Muscle of leg (tissue), 11 donors: ENCODE measurements around the gene C2orf80. TPM values are rescaled to one million over a fixed set of nuclear protein-coding genes. Genes with fewer than 3 reads are reported as not detected.
"Not testable (repeated sequence)": the region's sequence is repeated elsewhere in the genome, so short reads cannot be mapped to it uniquely, and the experiment has no call there.

Experiments
- DNase-seq: peaks from one replicate; pipeline ENCODE4 v3.0.0; 2013
- H3K27ac ChIP-seq: one replicate; pipeline ENCODE4 v1.5.1; 2013; ENCODE audit warnings: mild to moderate bottlenecking, low read length, control low read depth
- H3K27me3 ChIP-seq: one replicate; pipeline ENCODE4 v1.6.1; 2013; ENCODE audit warnings: low read length; ENCODE audit not compliant: control insufficient read depth, insufficient read depth
- H3K36me3 ChIP-seq: one replicate; pipeline ENCODE4 v1.6.1; 2013; ENCODE audit warnings: low read length; ENCODE audit not compliant: control insufficient read depth, insufficient read depth
- H3K4me1 ChIP-seq: one replicate; pipeline ENCODE4 v1.6.1; 2013; ENCODE audit warnings: low read length; ENCODE audit not compliant: control insufficient read depth, insufficient read depth
- H3K4me3 ChIP-seq: one replicate; pipeline ENCODE4 v1.5.1; 2013; ENCODE audit warnings: low read length, control low read depth
- H3K9me3 ChIP-seq: replicated peaks from 2 replicates; pipeline ENCODE4 v1.6.1; 2013; ENCODE audit warnings: low read depth, low read length; ENCODE audit not compliant: control insufficient read depth
- WGBS: methylation state at CpG from one replicate; pipeline ENCODE4 v1.1.5; 2013; ENCODE audit warnings: missing lambda C conversion rate; ENCODE audit not compliant: insufficient coverage; 5-methylcytosine and 5-hydroxymethylcytosine counted together
- polyA plus RNA-seq, 8 donors: library from polyadenylated mRNA; unstranded; fragments of 120-200 nt; gene quantifications; one replicate each; pipeline versions ENCODE4 v1.2.1 to v1.2.3, GENCODE V29; 2013; ENCODE audit warnings: inconsistent platforms in 1 of 8, low replicate concordance in 1 of 8; ENCODE audit not compliant: insufficient read length in 8 of 8, insufficient read depth in 1 of 8
- total RNA-seq: library from RNA; stranded (reverse); fragments of 120-200 nt; gene quantifications from one replicate; pipeline ENCODE4 v1.2.4, GENCODE V29; 2013

The C2orf80 gene
- total and polyA plus RNA-seq, 9 donors = not detected

DNA sequence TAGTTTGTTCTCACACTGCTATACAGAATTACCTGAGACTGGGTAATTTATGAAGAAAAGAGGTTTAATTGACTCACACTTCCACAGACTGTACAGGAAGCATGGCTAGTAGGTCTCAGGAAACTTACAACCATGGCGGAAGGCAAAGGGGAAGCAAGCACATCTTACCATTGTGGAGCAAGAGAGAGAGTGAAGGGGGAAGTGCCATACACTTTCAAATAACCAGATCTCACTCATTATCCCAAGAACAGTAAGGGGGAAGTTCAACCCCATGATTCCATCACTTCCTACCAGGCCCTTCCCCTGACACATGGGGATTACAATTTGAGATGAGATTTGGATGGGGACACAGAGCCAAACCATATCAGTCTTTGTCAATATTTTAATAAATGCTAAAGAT, 38.9 kb downstream of the C2orf80 start:
- DNase-seq = no peak
- Histone ChIP-seq H3K27ac (no peak overlapping the region), H3K36me3 (no peaks in the 10 kb centered on the region), H3K27me3 (peaks cover 4% of the 10 kb centered on the region), H3K4me1 (no peaks in the 10 kb centered on the region), H3K9me3 (no peaks in the 10 kb centered on the region), H3K4me3 (no peak overlapping the region)
- WGBS = no CpG with 5 or more reads among the region's 1 CpG

DNA sequence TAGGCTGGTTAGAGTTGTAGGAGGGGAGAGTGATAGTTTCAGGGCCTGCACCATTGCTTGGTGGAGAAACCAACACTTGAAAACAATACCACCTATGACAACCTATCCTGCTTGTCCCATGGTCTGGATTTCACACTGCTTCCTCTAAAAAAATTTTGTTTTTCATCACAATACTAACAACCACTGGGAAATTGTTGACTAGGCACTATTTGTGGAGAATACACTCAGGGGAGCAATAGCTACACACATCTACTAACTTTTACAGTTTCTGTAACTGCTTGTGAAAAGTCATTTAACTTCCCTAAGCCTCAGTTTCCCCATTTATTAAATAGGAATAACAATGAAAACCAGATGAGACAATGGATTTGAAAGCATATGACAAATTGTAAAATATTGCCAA, 39.7 kb downstream of the C2orf80 start:
- Histone ChIP-seq H3K36me3 (no peaks in the 10 kb centered on the region), H3K27me3 (peaks cover 4% of the 10 kb centered on the region), H3K9me3 (no peaks in the 10 kb centered on the region), H3K4me1 (no peaks in the 10 kb centered on the region), H3K27ac (no peak overlapping the region), H3K4me3 (no peak overlapping the region)
- DNase-seq = no peak

DNA sequence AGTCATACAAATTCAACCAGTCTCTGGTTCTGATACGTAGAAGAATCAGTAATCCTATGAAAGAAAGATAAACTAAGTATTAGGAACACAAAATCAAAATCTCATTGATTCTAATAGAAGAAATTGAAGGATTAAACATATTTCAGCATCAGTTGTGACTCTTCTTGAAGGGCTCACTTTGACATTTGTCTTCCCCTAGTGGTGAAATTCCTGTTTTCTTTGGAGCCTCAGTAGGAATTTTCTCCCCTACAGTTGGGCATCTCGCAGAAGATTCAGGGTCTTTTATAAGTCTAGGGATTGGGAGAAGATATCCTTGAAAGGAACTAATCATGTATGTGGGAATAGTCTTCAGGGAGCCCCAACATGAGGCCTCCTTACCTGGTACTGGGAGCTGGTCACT, 41.0 kb downstream of the C2orf80 start:
- Histone ChIP-seq H3K36me3 (no peaks in the 10 kb centered on the region), H3K27ac (no peak overlapping the region), H3K4me1 (no peaks in the 10 kb centered on the region), H3K4me3 (no peak overlapping the region), H3K27me3 (peaks cover 4% of the 10 kb centered on the region), H3K9me3 (no peaks in the 10 kb centered on the region)
- no CpG with 5 or more reads among the region's 2 CpGs for WGBS
- DNase-seq = no peak

DNA sequence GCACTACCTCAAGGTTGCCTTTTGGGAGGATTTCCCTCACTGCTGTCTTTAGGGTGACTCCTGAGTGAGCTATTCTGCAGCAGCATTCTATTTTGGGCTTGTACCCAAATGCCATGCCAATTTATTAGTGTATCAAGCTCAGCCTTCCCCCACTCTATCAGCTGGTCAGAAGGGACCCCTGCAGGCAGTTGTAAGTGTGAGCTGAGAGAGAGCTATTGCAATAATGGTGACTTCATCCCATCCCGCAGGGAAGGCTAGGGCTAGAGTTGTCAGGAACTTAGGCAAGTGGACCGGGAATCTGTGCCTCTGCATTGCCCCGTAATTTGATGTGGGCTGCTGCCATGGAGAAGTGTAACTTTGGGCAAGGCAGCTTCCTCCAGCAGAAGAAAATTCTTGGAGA, 42.1 kb downstream of the C2orf80 start:
- Histone ChIP-seq H3K27me3 (peaks cover 4% of the 10 kb centered on the region), H3K9me3 (no peaks in the 10 kb centered on the region), H3K4me3 (no peak overlapping the region), H3K27ac (no peak overlapping the region), H3K4me1 (peaks cover under 1% of the 10 kb centered on the region), H3K36me3 (no peaks in the 10 kb centered on the region)
- WGBS = 56% methylated on average over 3 of the region's 3 CpGs
- DNase-seq = no peak

DNA sequence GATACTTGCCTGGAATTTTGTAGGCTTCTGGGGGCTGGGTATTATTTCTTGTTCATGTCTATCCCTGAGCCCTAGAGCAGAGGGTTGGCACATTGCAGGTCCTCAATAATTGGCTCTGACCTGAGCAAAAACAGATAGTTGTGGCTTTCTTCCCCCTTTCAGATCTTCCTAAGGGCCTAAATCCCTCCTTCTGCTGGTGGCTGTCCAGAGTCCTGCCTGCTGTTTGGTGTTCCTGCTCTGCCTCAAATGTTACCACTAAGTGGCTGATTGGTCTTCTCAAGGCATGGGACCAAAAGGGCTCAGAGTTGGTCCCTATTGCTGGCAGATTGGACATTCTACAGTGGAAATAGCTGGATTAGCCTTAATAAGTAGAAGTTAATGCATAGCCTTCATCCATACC, 42.8 kb downstream of the C2orf80 start:
- H3K27me3 ChIP-seq = peaks cover 4% of the 10 kb centered on the region
- no peak overlapping the region for H3K27ac ChIP-seq
- no peaks in the 10 kb centered on the region for H3K9me3 ChIP-seq
- H3K4me1 ChIP-seq = peaks cover 6% of the 10 kb centered on the region
- no peak for DNase-seq
- H3K4me3 ChIP-seq = no peak overlapping the region
- no peaks in the 10 kb centered on the region for H3K36me3 ChIP-seq

DNA sequence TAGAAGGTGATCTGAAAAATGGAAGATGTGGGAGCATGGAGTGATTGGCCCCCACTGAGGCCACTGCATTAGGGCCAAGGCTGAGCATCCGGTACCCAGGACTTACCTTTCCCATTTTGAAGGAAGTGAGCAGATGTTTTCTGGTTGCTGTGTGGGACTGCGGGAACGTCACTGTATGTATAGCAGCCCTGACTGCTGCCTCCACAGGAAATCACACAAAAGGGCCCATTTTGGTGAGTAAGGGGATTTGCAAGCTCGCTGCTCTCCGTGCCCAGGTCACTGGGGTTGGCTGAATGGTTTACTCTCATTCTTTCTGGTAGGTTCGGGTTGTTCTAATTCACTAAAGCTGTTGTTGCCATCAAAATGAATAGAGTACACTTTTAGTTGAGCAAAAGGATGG, 43.8 kb downstream of the C2orf80 start, which contains the start of gene CRYGB:
Gene CRYGB, minus strand, starts transcription at position 153 of the 400 bp plus-strand sequence. Its CDS starts 38 bp downstream, at position 115.
- Histone ChIP-seq H3K27me3 (peaks cover 4% of the 10 kb centered on the region), H3K9me3 (no peaks in the 10 kb centered on the region), H3K36me3 (no peaks in the 10 kb centered on the region), H3K4me3 (no peak within 1 kb of the TSS), H3K4me1 (peaks cover 6% of the 10 kb centered on the region), H3K27ac (no peak within 1 kb of the TSS)
- DNase-seq = no peak
- WGBS = 50% methylated on average over 2 of the region's 6 CpGs

DNA sequence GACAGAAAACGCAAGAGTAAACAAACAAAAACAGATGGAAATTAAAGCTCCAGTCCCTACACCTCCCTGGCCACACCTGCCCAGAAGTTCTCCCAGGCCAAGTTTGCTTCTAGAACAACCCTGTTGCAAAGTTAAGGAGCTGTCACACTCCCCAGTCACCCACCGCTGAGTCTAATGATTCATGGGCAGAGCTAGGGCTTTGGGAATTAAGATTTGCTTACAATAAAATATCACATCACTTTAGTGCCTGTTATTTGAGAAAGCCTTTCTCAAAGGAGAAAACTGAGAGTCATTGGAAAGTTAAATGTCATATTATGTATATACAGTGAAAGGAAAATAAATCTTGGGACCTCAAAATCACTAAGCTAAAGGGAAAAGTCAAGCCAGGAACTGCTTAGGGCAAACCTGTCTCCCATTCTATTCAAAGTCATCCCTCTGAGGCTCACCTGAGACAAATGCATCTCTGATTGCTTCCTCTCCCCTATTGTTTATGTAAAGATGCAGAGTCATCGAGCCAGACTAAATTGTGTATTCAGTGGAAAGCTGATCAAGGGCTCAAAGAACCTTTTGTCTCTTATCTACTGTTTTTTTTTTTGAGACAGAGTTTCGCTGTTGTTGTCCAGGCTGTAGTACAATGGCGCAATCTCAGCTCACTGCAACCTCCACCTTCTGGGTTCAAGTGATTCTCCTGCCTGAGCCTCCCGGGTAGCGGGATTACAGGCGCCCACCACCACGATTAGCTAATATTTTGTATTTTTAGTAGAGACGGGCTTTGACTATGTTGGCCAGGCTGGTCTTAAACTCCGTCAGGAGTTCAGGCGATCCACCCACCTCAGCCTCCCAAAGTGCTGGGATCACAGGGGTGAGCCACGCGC, 46.7 kb downstream of the C2orf80 start:
- H3K4me1 ChIP-seq = peaks cover 6% of the 10 kb centered on the region
- H3K27ac ChIP-seq = no peak overlapping the region
- 80% methylated on average over 2 of the region's 14 CpGs for WGBS
- no peak for DNase-seq
- no peaks in the 10 kb centered on the region for H3K36me3 ChIP-seq
- no peak overlapping the region for H3K4me3 ChIP-seq
- no peaks in the 10 kb centered on the region for H3K9me3 ChIP-seq
- H3K27me3 ChIP-seq = peaks cover 4% of the 10 kb centered on the region

DNA sequence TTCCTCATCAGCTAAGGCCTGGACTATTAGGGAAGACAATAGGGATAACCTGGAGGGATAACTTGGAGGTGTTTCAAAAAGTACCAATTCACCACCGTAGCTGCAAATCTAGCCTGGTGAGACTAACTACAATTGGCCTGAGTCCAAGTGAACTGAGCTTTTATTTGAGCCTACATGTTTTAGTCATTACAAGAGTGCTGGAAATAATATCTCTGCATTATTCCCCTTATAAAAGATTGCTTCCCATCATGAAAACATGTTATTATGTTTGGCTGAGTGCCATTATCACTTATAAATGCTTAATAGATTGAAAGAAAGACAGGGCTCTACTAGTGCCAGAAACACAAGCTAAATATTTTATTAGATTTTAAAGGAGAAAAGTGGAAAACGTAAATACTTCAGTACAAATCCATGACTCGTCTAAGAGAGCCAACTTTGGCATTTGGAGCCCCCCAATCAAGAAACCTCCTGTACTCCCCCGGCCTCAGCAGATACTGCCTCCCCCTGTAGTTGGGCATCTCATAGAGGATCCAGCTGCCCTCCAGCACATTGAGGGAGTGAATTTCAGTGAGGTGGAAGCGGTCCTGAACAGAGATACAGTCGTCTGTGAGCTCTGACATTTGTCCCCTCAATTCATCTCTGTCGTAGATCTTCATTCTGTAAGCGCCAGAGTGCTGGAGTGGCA, 47.4 kb downstream of the C2orf80 start:
- DNase-seq = peak; percentile 64
- H3K4me1 ChIP-seq = peaks cover 6% of the 10 kb centered on the region
- no peak overlapping the region for H3K27ac ChIP-seq
- no peaks in the 10 kb centered on the region for H3K36me3 ChIP-seq
- H3K9me3 ChIP-seq = no peaks in the 10 kb centered on the region
- no peak overlapping the region for H3K4me3 ChIP-seq
- WGBS = no CpG with 5 or more reads among the region's 8 CpGs
- peaks cover 3% of the 10 kb centered on the region for H3K27me3 ChIP-seq

DNA sequence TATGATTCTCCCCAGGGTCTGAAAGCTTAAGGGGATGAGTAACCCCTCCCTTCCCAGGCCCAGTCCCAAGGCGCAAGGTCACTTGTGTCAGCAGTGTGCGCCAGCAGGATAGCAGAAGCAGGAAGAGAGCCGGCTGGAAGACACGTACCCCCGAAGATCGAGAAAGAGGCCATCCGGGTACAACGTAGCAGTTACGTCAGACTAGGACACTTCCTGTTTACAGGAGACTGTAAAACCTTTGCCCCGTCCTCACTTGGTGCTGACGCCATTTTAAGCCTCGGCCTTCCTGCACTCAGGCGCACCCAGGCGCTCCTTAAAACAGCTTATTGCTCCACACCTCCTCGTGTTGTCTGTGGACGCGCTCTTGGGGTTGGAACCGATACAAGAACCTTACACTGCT, 50.4 kb downstream of the C2orf80 start:
- no peak overlapping the region for H3K27ac ChIP-seq
- no peak overlapping the region for H3K4me3 ChIP-seq
- no peaks in the 10 kb centered on the region for H3K9me3 ChIP-seq
- no peak for DNase-seq
- WGBS = 84% methylated on average over 18 of the region's 18 CpGs
- H3K36me3 ChIP-seq = no peaks in the 10 kb centered on the region
- H3K4me1 ChIP-seq = peaks cover 6% of the 10 kb centered on the region
- H3K27me3 ChIP-seq = no peaks in the 10 kb centered on the region

DNA sequence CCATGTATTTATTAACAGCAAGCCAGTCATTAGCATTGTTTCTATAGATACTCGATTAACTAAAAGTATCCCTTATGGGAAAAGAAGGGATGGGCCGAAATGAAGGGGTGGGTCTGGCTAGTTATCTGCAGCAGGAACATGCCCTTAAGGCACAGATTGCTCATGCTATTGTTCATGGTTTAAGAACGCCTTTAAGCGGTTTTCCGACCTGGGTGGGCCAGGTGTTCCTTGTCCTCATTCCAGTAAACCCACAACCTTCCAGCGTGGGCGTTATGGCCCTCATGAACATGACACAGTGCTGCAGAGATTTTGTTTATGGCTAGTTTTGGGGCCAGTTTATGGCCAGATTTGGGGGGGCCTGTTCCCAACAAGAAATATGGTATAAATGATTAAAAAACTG, 51.5 kb downstream of the C2orf80 start:
- 90% methylated on average over 4 of the region's 7 CpGs for WGBS

More for the DNA sequence above, 51.5 kb downstream of the C2orf80 start:
- H3K36me3 ChIP-seq, H3K27me3 ChIP-seq, H3K9me3 ChIP-seq, H3K4me1 ChIP-seq, H3K27ac ChIP-seq, H3K4me3 ChIP-seq, DNase-seq: not testable (repeated sequence)
